Hematopoietic multipotent progenitor cell (in vitro differentiated cells): ENCODE data around the gene CCNB3. TPM values are rescaled to one million over a fixed set of nuclear protein-coding genes. Genes with fewer than 3 reads are reported as not detected.
A peak's percentile ranks its signal among the peaks of the same experiment; 100 is the strongest.
"Not testable (repeated sequence)": the region's sequence is repeated elsewhere in the genome, so short reads cannot be mapped to it uniquely, and the experiment has no call there.

ENCODE experiments used
- DNase-seq, 3 donors: peaks; one replicate each; pipeline ENCODE4 v3.0.0-alpha.2; 2011 to 2015; ENCODE audit warnings: low read depth in 2 of 3, low spot score in 2 of 3
- total RNA-seq: library from RNA; depleted of rRNA; stranded (reverse); fragments of >200 nt; gene quantifications from one replicate; pipeline ENCODE4 v1.2.3, GENCODE V29; 2012

CCNB3 gene
- total RNA-seq: under 0.01 TPM

GRCh38 chrX:50204364-50204899 is at the start of gene CCNB3:
TSS of gene CCNB3 (plus strand) at chrX:50204765. CDS start at chrX:50285164, 80,399 bp downstream.
- DNase-seq: peak; percentile 36 to 86 (median 75)

GRCh38 chrX:50157545-50158135 is 46.9 kb upstream of the CCNB3 start:
- no peak for DNase-seq

GRCh38 chrX:50158593-50158992 is 46.0 kb upstream of the CCNB3 start:
- no peak for DNase-seq

- DNase-seq: no peak
Observed at GRCh38 chrX:50161127-50161526, 43.4 kb upstream of the CCNB3 start.

- DNase-seq: no peak
Observed at GRCh38 chrX:50165727-50166126, 38.8 kb upstream of the CCNB3 start.

GRCh38 chrX:50167366-50167765 is 37.2 kb upstream of the CCNB3 start:
- DNase-seq: no peak

GRCh38 chrX:50168241-50168687 is 36.3 kb upstream of the CCNB3 start:
- peak in 1 of 3 donors; percentile 6 for DNase-seq

GRCh38 chrX:50169717-50170116 is 34.8 kb upstream of the CCNB3 start:
- DNase-seq: no peak

GRCh38 chrX:50180073-50180940 is 24.3 kb upstream of the CCNB3 start:
- DNase-seq: no peak

- no peak for DNase-seq
Observed at GRCh38 chrX:50183891-50184290, 20.7 kb upstream of the CCNB3 start.

GRCh38 chrX:50188859-50189600 is 15.5 kb upstream of the CCNB3 start:
- DNase-seq: no peak

GRCh38 chrX:50198348-50198747 is 6.2 kb upstream of the CCNB3 start:
- peak in 1 of 3 donors; percentile 4 for DNase-seq

GRCh38 chrX:50200907-50201306 is 3.7 kb upstream of the CCNB3 start, which contains the start of gene AKAP4:
TSS of gene AKAP4 (minus strand) at chrX:50201007. CDS start at chrX:50200889, 118 bp downstream.
- DNase-seq: no peak

- no peak for DNase-seq
Observed at GRCh38 chrX:50202539-50202938, 2.0 kb upstream of the CCNB3 start.

- no peak for DNase-seq
Observed at GRCh38 chrX:50206753-50207152, 2.2 kb downstream of the CCNB3 start.

- peak in 1 of 3 donors; percentile 4 for DNase-seq
Observed at GRCh38 chrX:50211510-50211909, 6.9 kb downstream of the CCNB3 start.

GRCh38 chrX:50281253-50281652 is 76.7 kb downstream of the CCNB3 start:
- no peak for DNase-seq

- DNase-seq: no peak
Observed at GRCh38 chrX:50327235-50327634, 122.7 kb downstream of the CCNB3 start.

GRCh38 chrX:50332668-50333067 is 128.1 kb downstream of the CCNB3 start:
- not testable (repeated sequence) for DNase-seq

- no peak for DNase-seq
Observed at GRCh38 chrX:50333308-50333707, 128.7 kb downstream of the CCNB3 start.

GRCh38 chrX:50343917-50344316 is 139.4 kb downstream of the CCNB3 start:
- DNase-seq: no peak
